Measurements from ENCODE around the gene TFPI. TPM values are rescaled to one million over a fixed set of nuclear protein-coding genes. Genes with fewer than 3 reads are reported as not detected.

The TFPI gene
- total RNA-seq, 1 experiment from 2014 or later = 129 TPM

- Histone ChIP-seq H3K27me3 (ENCODE audit: control insufficient read depth, insufficient read depth, low read length) (no peaks in the 10 kb centered on the region), H3K36me3 (ENCODE audit: control insufficient read depth, insufficient read depth, low read length) (peaks cover 19% of the 10 kb centered on the region; the same call in 1 of the 2 replicates), H3K27ac (ENCODE audit: low read length) (no peak overlapping the region), H3K4me3 (ENCODE audit: low read depth in 2 of 2, low read length in 2 of 2) (no peak overlapping the region), H3K9me3 (ENCODE audit: control insufficient read depth, insufficient read depth, low read depth, low read length) (no peaks in the 10 kb centered on the region), H3K4me1 (ENCODE audit: control insufficient read depth, insufficient read depth, low read length) (no peaks in the 10 kb centered on the region)
- no peak for ATAC-seq
- intact Hi-C loops (cut with micrococcal nuclease; ENCODE audit: unreplicated experiment) = no loop called here
- no peak for DNase-seq (ENCODE audit: low read depth, low spot score)
- in situ Hi-C loops (cut with HindIII; ENCODE audit: low pct_unique_long_range_greater_than_20kb, low sequenced_read_pairs) = no loop called here
- POLR2A ChIA-PET = interaction anchor here (0.6 kb wide), 1 partner anchor 1003 kb away, joined by 3 read pairs; no protein-coding TSS in a partner anchor
- TF ChIP-seq CTCF (IDR thresholded peaks at IDR 0.05) (no peak), REST (IDR thresholded peaks at IDR 0.05; ENCODE audit: insufficient read depth in 1 of 2, low read depth in 2 of 2, low read length in 1 of 2) (no peak), SIN3A (IDR thresholded peaks at IDR 0.05; ENCODE audit: borderline replicate concordance, insufficient read depth, low read depth, low read length) (no peak), POLR2AphosphoS5 (IDR thresholded peaks at IDR 0.05; ENCODE audit: low read depth, low read length) (no peak), TCF7L2 (IDR thresholded peaks at IDR 0.05; ENCODE audit: low read depth, low read length) (no peak)
- CTCF ChIA-PET = no interaction called here
- BruUV-seq (replicated peaks) = no TSS peak
Observed at GRCh38 chr2:187469538-187469937, 84.7 kb downstream of the TFPI start.

- TF ChIP-seq REST (IDR thresholded peaks at IDR 0.05; ENCODE audit: insufficient read depth in 1 of 2, low read depth in 2 of 2, low read length in 1 of 2) (no peak), TCF7L2 (IDR thresholded peaks at IDR 0.05; ENCODE audit: low read depth, low read length) (no peak), CTCF (IDR thresholded peaks at IDR 0.05) (no peak), SIN3A (IDR thresholded peaks at IDR 0.05; ENCODE audit: borderline replicate concordance, insufficient read depth, low read depth, low read length) (no peak), POLR2AphosphoS5 (IDR thresholded peaks at IDR 0.05; ENCODE audit: low read depth, low read length) (no peak)
- H3K27me3 ChIP-seq (ENCODE audit: control insufficient read depth, insufficient read depth, low read length) = no peaks in the 10 kb centered on the region
- H3K4me3 ChIP-seq (ENCODE audit: low read depth in 2 of 2, low read length in 2 of 2) = no peak overlapping the region
- intact Hi-C loops (cut with micrococcal nuclease; ENCODE audit: unreplicated experiment) = no loop called here
- in situ Hi-C loops (cut with HindIII; ENCODE audit: low pct_unique_long_range_greater_than_20kb, low sequenced_read_pairs) = no loop called here
- H3K4me1 ChIP-seq (ENCODE audit: control insufficient read depth, insufficient read depth, low read length) = no peaks in the 10 kb centered on the region
- ChIA-PET POLR2A (no interaction called here), CTCF (interaction anchor here (0.6 kb wide), 1 partner anchor 35 kb away, joined by 3 read pairs; no protein-coding TSS in a partner anchor)
- peaks cover 17% of the 10 kb centered on the region; the same call in 1 of the 2 replicates for H3K36me3 ChIP-seq (ENCODE audit: control insufficient read depth, insufficient read depth, low read length)
- no TSS peak for BruUV-seq (replicated peaks)
- ATAC-seq = no peak
- no peaks in the 10 kb centered on the region for H3K9me3 ChIP-seq (ENCODE audit: control insufficient read depth, insufficient read depth, low read depth, low read length)
- DNase-seq (ENCODE audit: low read depth, low spot score) = no peak
- no peak overlapping the region for H3K27ac ChIP-seq (ENCODE audit: low read length)
Observed at GRCh38 chr2:187468262-187468661, 86.0 kb downstream of the TFPI start.

Measured in Panc1 (cell line).